ENCODE measurements around the gene C1QTNF1. TPM values are rescaled to one million over a fixed set of nuclear protein-coding genes. Genes with fewer than 3 reads are reported as not detected.

The C1QTNF1 gene
- 3.0 and 10.5 TPM in 2 replicates for total RNA-seq

GRCh38 chr17:79023886-79024771, at the start of gene C1QTNF1:
Gene C1QTNF1, plus strand, starts transcription at chr17:79024169. Its CDS starts 19,800 bp downstream, at chr17:79043969.

GRCh38 chr17:78979780-78980623, 44.0 kb upstream of the C1QTNF1 start, which contains the start of gene LGALS3BP:
Gene LGALS3BP, minus strand, starts transcription at chr17:78979923. Its CDS starts 2,732 bp downstream, at chr17:78977191.

GRCh38 chr17:79009397-79010303, 14.3 kb upstream of the C1QTNF1 start, which contains the start of gene CANT1:
Gene CANT1, minus strand, starts transcription at chr17:79009764. Its CDS starts 12,142 bp downstream, at chr17:78997622.

GRCh38 chr17:79074649-79075445, 50.9 kb downstream of the C1QTNF1 start, which contains the start of gene ENGASE:
Gene ENGASE, plus strand, starts transcription at chr17:79074824. Its CDS starts 121 bp downstream, at chr17:79074945.

Other genes with a start within 250 kb of the C1QTNF1 start
- gene CYTH1, start 241.9 kb upstream of the C1QTNF1 start, total RNA-seq = 19.8 and 24.9 TPM in 2 replicates
- gene USP36, start 183.4 kb upstream of the C1QTNF1 start, total RNA-seq = 12.8 and 15.6 TPM in 2 replicates
- gene CEP295NL, start 121.0 kb upstream of the C1QTNF1 start, total RNA-seq = 1.3 and 1.4 TPM in 2 replicates
- gene TIMP2, start 98.8 kb upstream of the C1QTNF1 start, total RNA-seq = 61.6 and 75.5 TPM in 2 replicates
- 1.8 and 5.1 TPM in 2 replicates for gene LGALS3BP, start 44.2 kb upstream of the C1QTNF1 start, total RNA-seq
- 42.5 and 46.2 TPM in 2 replicates for gene CANT1, start 14.4 kb upstream of the C1QTNF1 start, total RNA-seq
- gene ENGASE, start 50.7 kb downstream of the C1QTNF1 start, total RNA-seq = 9.8 and 10.2 TPM in 2 replicates